ENCODE measurements around the gene DESI1. TPM values are rescaled to one million over a fixed set of nuclear protein-coding genes. Genes with fewer than 3 reads are reported as not detected.
"Not testable (repeated sequence)": the region's sequence is repeated elsewhere in the genome, so short reads cannot be mapped to it uniquely, and the experiment has no call there.

Gene DESI1
- total RNA-seq, 1 experiment from 2014 or later: 29.4 TPM

DNA sequence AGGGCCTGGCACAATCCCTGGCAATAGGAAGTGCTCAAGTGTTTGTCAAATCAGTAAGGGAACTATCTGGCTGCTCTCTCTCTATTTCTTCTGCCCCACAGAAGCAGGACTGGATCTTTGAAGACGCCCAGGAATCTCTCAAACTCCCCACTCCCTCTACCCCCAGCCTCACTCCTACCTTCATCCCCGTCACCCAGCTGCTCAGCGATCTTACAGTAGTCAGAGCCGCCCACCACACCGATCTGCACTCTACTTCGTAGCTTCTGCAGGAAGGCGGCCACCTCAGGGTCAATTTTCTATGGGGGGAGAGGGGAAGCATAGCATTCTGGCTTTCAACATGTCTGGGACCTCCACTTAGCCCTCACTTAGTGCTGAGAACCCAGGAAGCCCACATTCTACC, 34.9 kb downstream of the DESI1 start:
- no peaks in the 10 kb centered on the region for H3K27me3 ChIP-seq (ENCODE audit: control insufficient read depth, insufficient read depth, low read length)
- no peak for DNase-seq
- H3K36me3 ChIP-seq (replicated peaks; ENCODE audit: control insufficient read depth, insufficient read depth, low read length): no peaks in the 10 kb centered on the region
- no peak overlapping the region for H3K4me3 ChIP-seq (ENCODE audit: insufficient read depth, low read depth, low read length)

DNA sequence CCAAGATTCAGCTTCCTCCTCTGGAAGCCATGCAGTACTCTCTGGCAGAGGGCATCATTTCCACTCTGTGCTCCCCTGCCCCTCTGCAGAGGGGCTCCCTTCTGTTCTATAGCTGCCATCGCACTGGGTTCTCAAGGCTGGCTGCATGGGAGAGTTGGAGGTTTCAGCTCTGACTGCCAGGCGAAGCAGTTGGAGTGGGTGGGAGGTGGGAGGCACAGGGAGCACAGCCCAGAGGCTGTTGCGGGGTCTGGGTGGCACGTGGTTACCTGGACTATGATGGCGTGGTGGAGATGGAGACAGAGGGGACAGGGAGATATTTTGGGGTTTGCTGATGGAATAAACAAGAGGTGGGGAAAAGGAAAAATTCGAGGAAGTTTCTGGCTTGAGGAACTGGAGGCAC, 36.0 kb downstream of the DESI1 start:
- Histone ChIP-seq H3K27me3 (ENCODE audit: control insufficient read depth, insufficient read depth, low read length) (no peaks in the 10 kb centered on the region), H3K4me3 (ENCODE audit: insufficient read depth, low read depth, low read length) (no peak overlapping the region), H3K36me3 (replicated peaks; ENCODE audit: control insufficient read depth, insufficient read depth, low read length) (no peaks in the 10 kb centered on the region)
- DNase-seq: no peak

DNA sequence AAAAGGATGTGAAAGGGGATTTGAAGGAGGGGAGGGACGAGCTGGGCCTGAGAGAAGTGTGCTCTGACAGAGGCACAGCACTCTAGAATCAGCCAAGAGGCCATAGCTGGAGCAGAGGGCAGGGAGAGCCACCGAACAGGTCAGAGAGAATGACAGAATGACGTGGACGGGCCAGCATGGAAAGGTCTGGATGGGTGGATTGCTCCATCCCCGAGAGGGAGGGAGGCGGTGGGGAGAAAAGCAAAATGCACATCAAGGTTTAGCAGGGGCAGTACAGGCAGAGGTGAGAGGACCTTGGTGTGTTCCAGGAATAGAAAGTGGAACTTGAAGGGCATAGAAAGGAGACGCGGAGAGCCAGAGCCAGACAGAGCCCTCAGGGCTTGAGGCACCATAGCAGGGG, 38.1 kb downstream of the DESI1 start:
- no peak overlapping the region for H3K4me3 ChIP-seq (ENCODE audit: insufficient read depth, low read depth, low read length)
- no peak for DNase-seq
- H3K36me3 ChIP-seq (replicated peaks; ENCODE audit: control insufficient read depth, insufficient read depth, low read length): no peaks in the 10 kb centered on the region
- H3K27me3 ChIP-seq (ENCODE audit: control insufficient read depth, insufficient read depth, low read length): no peaks in the 10 kb centered on the region

DNA sequence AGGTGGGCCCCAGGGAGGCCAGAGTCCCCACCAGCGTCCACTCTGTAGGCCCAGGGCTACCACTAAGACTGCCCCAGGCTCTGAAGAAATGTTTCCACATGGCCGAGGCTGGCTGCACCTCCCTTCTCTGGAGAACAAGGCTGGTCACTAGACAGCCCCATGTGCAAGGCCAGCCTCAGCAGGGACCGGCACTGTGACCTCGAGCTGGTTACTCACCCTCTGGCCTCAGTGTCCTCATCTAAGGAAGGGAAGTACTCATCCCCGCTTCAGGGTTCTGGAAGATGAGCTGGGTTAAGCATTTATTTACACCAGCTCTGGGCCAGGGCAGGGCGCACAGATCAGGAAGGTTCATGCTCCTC, 40.9 kb downstream of the DESI1 start:
- Histone ChIP-seq H3K36me3 (replicated peaks; ENCODE audit: control insufficient read depth, insufficient read depth, low read length) (no peaks in the 10 kb centered on the region), H3K27me3 (ENCODE audit: control insufficient read depth, insufficient read depth, low read length) (no peaks in the 10 kb centered on the region), H3K4me3 (ENCODE audit: insufficient read depth, low read depth, low read length) (no peak overlapping the region)
- no peak for DNase-seq

DNA sequence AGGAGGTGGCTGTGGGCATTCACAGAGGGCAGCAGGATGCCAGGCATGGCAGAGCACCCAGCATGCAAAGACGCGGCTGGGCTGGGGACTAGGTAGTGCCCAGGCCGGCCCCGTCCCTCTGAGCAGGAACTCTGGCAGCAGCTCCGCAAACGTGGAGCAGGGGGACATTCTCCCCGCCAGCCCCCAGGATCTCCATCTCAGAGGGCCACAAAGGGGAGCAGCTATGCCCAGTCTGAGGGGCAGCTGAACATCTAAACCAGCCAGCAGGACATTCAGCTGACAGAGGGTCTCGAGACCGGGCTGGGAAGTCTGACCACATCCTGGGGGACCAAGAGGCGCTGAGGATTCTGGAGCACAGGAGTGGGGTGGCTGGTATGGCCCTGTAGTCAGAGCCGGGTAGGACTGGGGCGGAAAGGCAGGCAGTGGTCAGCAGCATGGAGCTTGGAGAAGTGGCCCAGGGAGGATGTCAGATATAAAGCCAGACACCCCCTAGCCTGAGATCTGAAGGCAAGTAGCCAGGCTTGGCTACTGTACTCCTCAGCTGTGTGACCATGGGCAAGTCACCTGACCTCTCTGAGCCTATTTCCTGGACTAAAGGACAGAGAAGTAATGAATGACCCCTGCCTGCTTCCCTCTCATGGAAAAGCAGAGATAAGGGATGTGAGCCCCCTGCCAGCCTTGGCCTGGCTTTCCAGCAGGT, 41.4 kb downstream of the DESI1 start:
- peak; percentile 33 for DNase-seq
- no peak overlapping the region for H3K4me3 ChIP-seq (ENCODE audit: insufficient read depth, low read depth, low read length)
- H3K36me3 ChIP-seq (replicated peaks; ENCODE audit: control insufficient read depth, insufficient read depth, low read length): no peaks in the 10 kb centered on the region
- no peaks in the 10 kb centered on the region for H3K27me3 ChIP-seq (ENCODE audit: control insufficient read depth, insufficient read depth, low read length)

DNA sequence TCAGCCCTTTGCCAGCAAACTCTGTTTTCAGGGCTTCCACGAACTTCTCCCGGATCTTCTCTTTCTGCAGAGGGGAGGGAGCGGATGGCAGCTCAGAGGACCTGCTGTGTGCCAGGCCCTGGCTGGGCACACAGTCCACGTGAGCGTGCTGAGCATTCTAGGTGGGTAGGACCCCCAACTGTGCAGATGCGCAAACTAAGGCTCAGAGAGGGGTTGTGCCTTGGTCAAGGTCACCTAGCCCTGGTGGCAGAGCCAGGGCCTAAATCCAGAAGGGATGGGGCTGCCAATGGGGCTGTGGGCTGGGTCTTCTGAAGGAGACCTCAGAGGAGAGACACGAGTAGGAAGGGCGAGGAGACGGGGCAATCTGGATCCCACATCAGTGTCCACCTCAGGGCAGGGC, 42.0 kb downstream of the DESI1 start:
- DNase-seq: peak; percentile 37
- Histone ChIP-seq H3K27me3 (ENCODE audit: control insufficient read depth, insufficient read depth, low read length) (no peaks in the 10 kb centered on the region), H3K4me3 (ENCODE audit: insufficient read depth, low read depth, low read length) (no peak overlapping the region), H3K36me3 (replicated peaks; ENCODE audit: control insufficient read depth, insufficient read depth, low read length) (no peaks in the 10 kb centered on the region)

DNA sequence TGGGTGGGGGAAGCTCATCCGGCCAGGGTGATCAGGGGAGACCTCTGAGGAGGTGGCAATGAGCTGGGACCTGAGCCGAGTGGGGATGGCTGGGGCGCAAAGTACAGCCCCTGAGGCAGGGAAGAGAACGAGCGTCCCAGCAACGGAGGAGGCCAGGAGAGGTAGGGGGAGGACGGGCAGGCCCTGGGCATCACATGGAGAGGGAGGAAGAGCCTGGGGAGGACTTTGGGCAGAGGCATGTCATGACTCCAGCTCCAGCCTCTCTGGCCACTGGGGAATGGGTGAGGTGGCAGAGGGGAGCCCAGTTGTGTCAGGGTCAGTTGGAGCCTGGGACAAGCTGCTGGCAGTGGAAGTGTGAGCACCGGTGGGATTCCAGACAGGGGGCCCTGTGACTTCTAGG, 42.7 kb downstream of the DESI1 start:
- no peaks in the 10 kb centered on the region for H3K36me3 ChIP-seq (replicated peaks; ENCODE audit: control insufficient read depth, insufficient read depth, low read length)
- DNase-seq: peak; percentile 29
- H3K27me3 ChIP-seq (ENCODE audit: control insufficient read depth, insufficient read depth, low read length): no peaks in the 10 kb centered on the region
- no peak overlapping the region for H3K4me3 ChIP-seq (ENCODE audit: insufficient read depth, low read depth, low read length)

DNA sequence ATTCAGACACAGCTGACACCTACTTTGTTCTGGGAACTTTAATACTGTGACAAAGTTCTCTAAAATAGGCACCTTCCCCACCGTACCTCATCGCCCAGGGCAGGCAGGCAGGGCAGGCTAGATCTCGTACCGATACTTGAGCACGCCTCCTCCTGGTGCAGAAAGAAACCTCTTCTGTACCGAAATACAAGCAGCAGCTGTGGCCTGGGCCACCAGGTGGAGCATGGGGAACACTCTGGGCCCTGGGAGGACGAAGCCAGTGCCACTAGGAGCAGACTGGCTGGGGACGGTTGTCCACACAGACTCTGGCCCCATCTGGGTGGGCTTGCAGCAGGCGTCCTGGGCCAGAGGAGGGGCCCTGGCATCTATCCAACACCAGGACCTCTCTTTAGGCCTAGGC, 44.0 kb downstream of the DESI1 start:
- peak; percentile 95 for DNase-seq
- Histone ChIP-seq H3K36me3 (replicated peaks; ENCODE audit: control insufficient read depth, insufficient read depth, low read length) (no peaks in the 10 kb centered on the region), H3K4me3 (ENCODE audit: insufficient read depth, low read depth, low read length) (no peak overlapping the region), H3K27me3 (ENCODE audit: control insufficient read depth, insufficient read depth, low read length) (no peaks in the 10 kb centered on the region)

DNA sequence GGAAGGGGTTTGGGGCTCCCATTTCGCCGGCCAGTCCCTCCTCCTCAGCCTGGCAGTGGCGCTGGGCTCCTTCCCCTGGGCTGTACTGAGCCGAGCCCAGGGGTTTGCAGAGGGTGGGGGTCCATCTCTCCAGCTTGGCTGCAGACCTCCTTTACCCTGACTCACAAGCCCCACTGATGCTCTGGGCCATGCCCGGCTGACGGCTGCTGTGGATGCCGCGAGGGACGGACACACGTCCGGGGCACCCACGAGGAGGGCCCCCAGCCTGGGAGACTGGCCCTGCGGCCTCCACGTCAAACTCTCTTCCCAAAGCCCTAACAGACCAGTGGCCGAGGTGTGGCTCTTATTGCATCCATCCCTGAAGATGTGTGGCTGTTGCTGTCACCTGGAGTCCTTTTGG, 45.3 kb downstream of the DESI1 start:
- no peak overlapping the region for H3K4me3 ChIP-seq (ENCODE audit: insufficient read depth, low read depth, low read length)
- H3K36me3 ChIP-seq (replicated peaks; ENCODE audit: control insufficient read depth, insufficient read depth, low read length): no peaks in the 10 kb centered on the region
- no peak for DNase-seq
- no peaks in the 10 kb centered on the region for H3K27me3 ChIP-seq (ENCODE audit: control insufficient read depth, insufficient read depth, low read length)

DNA sequence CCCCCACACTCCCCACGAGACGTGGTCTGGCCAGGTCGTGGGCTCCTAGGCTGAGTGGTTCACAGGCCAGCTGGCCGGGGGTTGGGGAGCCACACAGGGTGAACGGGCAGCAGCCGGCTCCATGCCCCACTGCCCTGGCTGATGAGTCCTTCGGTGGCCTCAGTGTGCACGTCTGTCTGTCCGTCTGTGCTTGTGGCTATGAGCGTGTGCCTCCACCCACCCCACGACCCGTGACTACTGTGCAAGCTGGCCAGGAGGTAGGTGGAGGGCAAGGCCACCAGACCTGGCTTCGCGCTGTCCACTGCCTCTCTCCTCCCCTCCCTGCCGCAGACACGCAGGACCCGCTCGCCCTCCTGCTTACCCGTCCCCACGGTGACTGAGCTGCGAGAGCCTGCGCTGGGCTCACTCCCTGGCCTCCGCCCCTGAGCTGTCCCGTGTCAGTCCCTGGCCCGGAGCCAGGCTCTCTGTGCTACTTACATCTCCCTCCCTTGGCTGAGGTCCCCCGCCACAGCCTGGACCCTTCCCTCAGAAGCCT, 45.9 kb downstream of the DESI1 start:
- DNase-seq: no peak
- no peaks in the 10 kb centered on the region for H3K36me3 ChIP-seq (replicated peaks; ENCODE audit: control insufficient read depth, insufficient read depth, low read length)
- no peaks in the 10 kb centered on the region for H3K27me3 ChIP-seq (ENCODE audit: control insufficient read depth, insufficient read depth, low read length)
- no peak overlapping the region for H3K4me3 ChIP-seq (ENCODE audit: insufficient read depth, low read depth, low read length)

DNA sequence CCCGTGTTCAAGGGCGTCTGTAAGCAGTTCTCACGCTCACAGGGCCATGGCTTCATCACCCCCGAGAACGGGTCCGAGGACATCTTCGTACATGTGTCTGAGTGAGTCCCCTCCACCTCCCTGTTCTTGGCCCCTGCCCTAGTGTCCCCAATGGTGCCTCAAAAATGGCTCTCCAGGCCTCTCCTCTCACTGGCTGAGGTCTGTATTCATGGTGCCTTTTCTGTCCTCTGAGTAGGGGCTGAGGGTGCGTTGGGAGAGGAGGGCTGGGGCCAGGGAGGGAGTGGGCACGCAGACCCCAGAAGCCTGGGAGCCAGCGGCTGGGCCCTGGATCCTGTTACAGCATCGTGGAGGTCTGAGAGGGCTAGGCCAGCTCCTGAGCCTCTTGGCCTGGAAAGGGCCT, 47.2 kb downstream of the DESI1 start:
- Histone ChIP-seq H3K4me3 (ENCODE audit: insufficient read depth, low read depth, low read length) (no peak overlapping the region), H3K36me3 (replicated peaks; ENCODE audit: control insufficient read depth, insufficient read depth, low read length) (no peaks in the 10 kb centered on the region), H3K27me3 (ENCODE audit: control insufficient read depth, insufficient read depth, low read length) (no peaks in the 10 kb centered on the region)
- DNase-seq: no peak

DNA sequence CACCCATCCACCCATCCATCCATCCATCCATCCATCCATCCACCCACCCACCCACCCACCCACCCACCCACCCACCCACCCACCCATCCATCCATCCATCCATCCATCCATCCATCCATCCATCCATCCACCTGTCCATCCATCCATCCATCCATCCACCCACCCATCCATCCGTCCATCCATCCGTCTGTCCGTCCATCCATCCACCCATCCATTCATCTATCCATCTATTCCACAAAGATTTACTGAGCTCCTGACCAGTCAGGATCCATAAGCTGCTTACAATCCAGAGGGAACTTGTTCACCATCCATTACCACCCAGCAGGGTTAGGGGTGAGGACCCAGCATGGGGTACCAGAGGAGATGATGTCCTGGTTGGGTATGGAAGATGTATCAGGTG, 48.5 kb downstream of the DESI1 start:
- H3K4me3 ChIP-seq (ENCODE audit: insufficient read depth, low read depth, low read length); H3K36me3 ChIP-seq (replicated peaks; ENCODE audit: control insufficient read depth, insufficient read depth, low read length); DNase-seq; H3K27me3 ChIP-seq (ENCODE audit: control insufficient read depth, insufficient read depth, low read length): not testable (repeated sequence)

DNA sequence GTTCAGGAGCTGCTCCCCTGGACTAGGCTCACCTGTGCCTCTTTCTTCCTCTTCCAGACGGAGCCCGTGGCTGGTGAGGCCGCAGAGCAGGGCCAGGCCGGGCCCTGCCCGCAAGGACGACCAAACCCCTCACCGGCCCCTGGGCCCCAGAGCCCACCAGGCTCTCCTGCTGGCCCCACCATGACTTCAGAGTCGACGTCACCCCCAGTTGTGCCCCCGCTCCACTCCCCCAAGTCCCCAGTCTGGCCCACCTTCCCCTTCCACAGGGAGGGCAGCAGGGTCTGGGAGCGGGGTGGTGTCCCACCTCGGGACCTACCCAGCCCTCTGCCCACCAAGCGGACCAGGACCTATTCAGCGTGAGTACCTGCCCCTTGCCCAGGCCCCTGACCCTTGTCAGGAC, 49.1 kb downstream of the DESI1 start:
- H3K27me3 ChIP-seq (ENCODE audit: control insufficient read depth, insufficient read depth, low read length): no peaks in the 10 kb centered on the region
- H3K4me3 ChIP-seq (ENCODE audit: insufficient read depth, low read depth, low read length): no peak overlapping the region
- DNase-seq: peak; percentile 50
- H3K36me3 ChIP-seq (replicated peaks; ENCODE audit: control insufficient read depth, insufficient read depth, low read length): no peaks in the 10 kb centered on the region

DNA sequence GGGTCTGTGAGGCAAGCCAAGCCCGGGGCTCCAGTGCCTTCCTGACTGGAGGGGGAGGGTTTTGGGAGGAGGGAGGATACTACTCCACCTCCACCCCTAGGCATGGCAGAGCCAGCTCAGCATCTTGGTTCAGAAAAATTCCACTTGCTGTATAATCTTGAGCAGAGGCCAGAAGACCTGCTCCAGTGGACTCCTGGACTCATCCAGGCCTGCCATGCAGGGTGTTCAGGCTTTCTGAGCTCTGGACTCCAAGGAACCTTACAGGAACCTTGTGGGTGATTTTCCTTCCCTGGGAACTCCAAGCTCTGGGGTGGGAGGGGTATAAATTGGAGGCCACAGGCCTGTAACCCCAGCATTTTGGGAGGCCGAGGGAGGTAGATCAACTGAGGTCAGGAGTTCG, 50.6 kb downstream of the DESI1 start:
- no peak overlapping the region for H3K4me3 ChIP-seq (ENCODE audit: insufficient read depth, low read depth, low read length)
- DNase-seq: peak; percentile 37
- no peaks in the 10 kb centered on the region for H3K36me3 ChIP-seq (replicated peaks; ENCODE audit: control insufficient read depth, insufficient read depth, low read length)
- no peaks in the 10 kb centered on the region for H3K27me3 ChIP-seq (ENCODE audit: control insufficient read depth, insufficient read depth, low read length)

DNA sequence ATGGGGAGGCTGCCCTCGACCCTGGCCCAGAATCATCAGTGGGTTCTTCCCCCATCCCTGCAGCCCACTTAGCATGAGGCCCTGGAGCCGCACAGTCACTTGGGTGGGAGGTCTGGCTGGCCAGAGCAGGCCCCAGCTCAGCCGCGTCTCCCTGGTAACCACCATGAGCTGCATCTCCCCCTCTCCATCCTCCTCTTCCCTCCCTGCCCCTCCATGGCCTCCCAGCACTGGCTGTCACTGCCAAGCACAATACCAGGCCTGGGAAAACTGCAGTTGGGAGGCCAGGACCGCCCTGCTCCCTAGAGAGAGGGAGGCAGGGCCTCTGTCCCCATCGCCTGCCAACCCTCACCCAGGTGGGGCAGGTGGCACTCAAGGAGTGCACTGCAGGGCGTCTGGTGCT, 52.0 kb downstream of the DESI1 start:
- Histone ChIP-seq H3K4me3 (ENCODE audit: insufficient read depth, low read depth, low read length) (no peak overlapping the region), H3K27me3 (ENCODE audit: control insufficient read depth, insufficient read depth, low read length) (no peaks in the 10 kb centered on the region), H3K36me3 (replicated peaks; ENCODE audit: control insufficient read depth, insufficient read depth, low read length) (no peaks in the 10 kb centered on the region)
- peak; percentile 56 for DNase-seq

DNA sequence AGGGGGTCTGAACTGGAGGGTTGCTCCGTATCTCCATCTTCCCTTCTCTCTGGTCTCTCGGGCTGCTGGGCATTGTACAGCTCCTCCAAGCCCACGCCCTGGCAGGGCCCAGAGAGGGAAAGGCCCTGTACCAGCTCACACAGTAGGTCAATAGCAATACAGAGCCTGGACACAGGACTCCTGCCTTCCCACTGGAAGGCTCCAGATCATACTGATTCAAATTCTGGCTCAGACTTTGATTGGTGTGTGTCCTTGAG, 53.4 kb downstream of the DESI1 start:
- H3K27me3 ChIP-seq (ENCODE audit: control insufficient read depth, insufficient read depth, low read length): no peaks in the 10 kb centered on the region
- H3K36me3 ChIP-seq (replicated peaks; ENCODE audit: control insufficient read depth, insufficient read depth, low read length): no peaks in the 10 kb centered on the region
- no peak overlapping the region for H3K4me3 ChIP-seq (ENCODE audit: insufficient read depth, low read depth, low read length)
- DNase-seq: no peak
